ENCODE data around the gene HSP90B1. TPM values are rescaled to one million over a fixed set of nuclear protein-coding genes. Genes with fewer than 3 reads are reported as not detected.

Gene HSP90B1
- total RNA-seq, 2 experiments from 2014 or later, result 392 to 418 TPM

GRCh38 chr12:103908246-103908541, 22.0 kb upstream of the HSP90B1 start:
- peaks cover 44% of the 10 kb centered on the region for H3K4me1 Mint-ChIP-seq (ENCODE audit: low read depth)
- DNase-seq, result no peak
- intact Hi-C loops (cut with micrococcal nuclease), result no loop called here
- H3K27ac Mint-ChIP-seq, result no peak overlapping the region
- CTCF ChIA-PET, result no interaction called here
- no peaks in the 10 kb centered on the region for H3K9me3 Mint-ChIP-seq
- no peaks in the 10 kb centered on the region for H3K27me3 Mint-ChIP-seq (ENCODE audit: low read depth)
- no peak overlapping the region for H3K4me3 Mint-ChIP-seq
- H3K36me3 Mint-ChIP-seq (ENCODE audit: low read depth), result no peaks in the 10 kb centered on the region

- H3K27ac Mint-ChIP-seq, result peak overlapping the region; percentile 28
Observed at GRCh38 chr12:103908877-103909276, 21.3 kb upstream of the HSP90B1 start.

GRCh38 chr12:103909811-103910210, 20.4 kb upstream of the HSP90B1 start:
- H3K9me3 Mint-ChIP-seq, result no peaks in the 10 kb centered on the region
- no peak for DNase-seq
- no peaks in the 10 kb centered on the region for H3K27me3 Mint-ChIP-seq (ENCODE audit: low read depth)
- peaks cover 32% of the 10 kb centered on the region for H3K4me1 Mint-ChIP-seq (ENCODE audit: low read depth)
- intact Hi-C loops (cut with micrococcal nuclease), result no loop called here
- no peak overlapping the region for H3K27ac Mint-ChIP-seq
- H3K36me3 Mint-ChIP-seq (ENCODE audit: low read depth), result no peaks in the 10 kb centered on the region
- CTCF ChIA-PET, result interaction anchor here (0.6 to 0.9 kb wide), 2 partner anchors 20 to 215 kb away, joined by 4 read pairs; partner anchors contain the start of gene HSP90B1
- no peak overlapping the region for H3K4me3 Mint-ChIP-seq

More at GRCh38 chr12:103908877-103909276, 21.3 kb upstream of the HSP90B1 start:
- H3K27me3 Mint-ChIP-seq (ENCODE audit: low read depth), result no peaks in the 10 kb centered on the region
- no peak for DNase-seq
- CTCF ChIA-PET, result no interaction called here
- intact Hi-C loops (cut with micrococcal nuclease), result no loop called here
- H3K4me1 Mint-ChIP-seq (ENCODE audit: low read depth), result peaks cover 39% of the 10 kb centered on the region
- H3K9me3 Mint-ChIP-seq, result no peaks in the 10 kb centered on the region
- H3K36me3 Mint-ChIP-seq (ENCODE audit: low read depth), result no peaks in the 10 kb centered on the region
- H3K4me3 Mint-ChIP-seq, result no peak overlapping the region

GRCh38 chr12:103912069-103912468, 18.1 kb upstream of the HSP90B1 start:
- Mint-ChIP-seq H3K4me3 (no peak overlapping the region), H3K27me3 (ENCODE audit: low read depth) (no peaks in the 10 kb centered on the region), H3K9me3 (no peaks in the 10 kb centered on the region), H3K36me3 (ENCODE audit: low read depth) (no peaks in the 10 kb centered on the region), H3K4me1 (ENCODE audit: low read depth) (peaks cover 19% of the 10 kb centered on the region), H3K27ac (no peak overlapping the region)
- intact Hi-C loops (cut with micrococcal nuclease), result no loop called here
- CTCF ChIA-PET, result interaction anchor here (1.4 to 4.1 kb wide), 2 partner anchors 9 kb away, joined by 3 to 9 read pairs; no protein-coding TSS in a partner anchor
- DNase-seq, result no peak

GRCh38 chr12:103913100-103913499, 17.1 kb upstream of the HSP90B1 start:
- Mint-ChIP-seq H3K27ac (no peak overlapping the region), H3K27me3 (ENCODE audit: low read depth) (no peaks in the 10 kb centered on the region), H3K4me3 (no peak overlapping the region), H3K4me1 (ENCODE audit: low read depth) (peaks cover 12% of the 10 kb centered on the region), H3K36me3 (ENCODE audit: low read depth) (peaks cover 4% of the 10 kb centered on the region), H3K9me3 (peaks cover 4% of the 10 kb centered on the region)
- intact Hi-C loops (cut with micrococcal nuclease), result no loop called here
- CTCF ChIA-PET, result interaction anchor here (0.6 to 4.1 kb wide), 4 partner anchors 8 to 29 kb away, joined by 3 to 9 read pairs (median 3); no protein-coding TSS in a partner anchor
- DNase-seq, result no peak

- peaks cover 2% of the 10 kb centered on the region for H3K4me1 Mint-ChIP-seq (ENCODE audit: low read depth)
- peaks cover 4% of the 10 kb centered on the region for H3K9me3 Mint-ChIP-seq
- DNase-seq, result no peak
- CTCF ChIA-PET, result interaction anchor here (1.0 to 2.1 kb wide), 2 partner anchors 12 to 20 kb away, joined by 3 to 5 read pairs; no protein-coding TSS in a partner anchor
- no peak overlapping the region for H3K4me3 Mint-ChIP-seq
- H3K27ac Mint-ChIP-seq, result no peak overlapping the region
- H3K27me3 Mint-ChIP-seq (ENCODE audit: low read depth), result no peaks in the 10 kb centered on the region
- intact Hi-C loops (cut with micrococcal nuclease), result no loop called here
- H3K36me3 Mint-ChIP-seq (ENCODE audit: low read depth), result peaks cover 4% of the 10 kb centered on the region
Observed at GRCh38 chr12:103915306-103915705, 14.9 kb upstream of the HSP90B1 start.

- H3K27ac Mint-ChIP-seq, result no peak overlapping the region
- intact Hi-C loops (cut with micrococcal nuclease), result no loop called here
- no peak for DNase-seq
- H3K27me3 Mint-ChIP-seq (ENCODE audit: low read depth), result no peaks in the 10 kb centered on the region
- no peak overlapping the region for H3K4me3 Mint-ChIP-seq
- peaks cover 2% of the 10 kb centered on the region for H3K4me1 Mint-ChIP-seq (ENCODE audit: low read depth)
- CTCF ChIA-PET, result interaction anchor here (1.3 kb wide), 1 partner anchor 10 kb away, joined by 7 read pairs; no protein-coding TSS in a partner anchor
- peaks cover 4% of the 10 kb centered on the region for H3K9me3 Mint-ChIP-seq
- peaks cover 4% of the 10 kb centered on the region for H3K36me3 Mint-ChIP-seq (ENCODE audit: low read depth)
Observed at GRCh38 chr12:103917873-103918272, 12.3 kb upstream of the HSP90B1 start.

- CTCF ChIA-PET, result interaction anchor here (0.9 to 1.4 kb wide), 2 partner anchors 26 to 41 kb away, joined by 4 to 6 read pairs; no protein-coding TSS in a partner anchor
- peaks cover 2% of the 10 kb centered on the region for H3K9me3 Mint-ChIP-seq
- peak; percentile 86 for DNase-seq
- peak overlapping the region; percentile 69 for H3K4me3 Mint-ChIP-seq
- intact Hi-C loops (cut with micrococcal nuclease), result loop anchor here (1.0 to 5.0 kb wide), 11 partner anchors 18 to 757 kb away; partner anchors contain the start of genes C12orf42 and NFYB
- H3K36me3 Mint-ChIP-seq (ENCODE audit: low read depth), result peaks cover 6% of the 10 kb centered on the region
- H3K27ac Mint-ChIP-seq, result peak overlapping the region; percentile 90
- no peaks in the 10 kb centered on the region for H3K27me3 Mint-ChIP-seq (ENCODE audit: low read depth)
- H3K4me1 Mint-ChIP-seq (ENCODE audit: low read depth), result peaks cover 39% of the 10 kb centered on the region
Observed at GRCh38 chr12:103924761-103925641, 5.2 kb upstream of the HSP90B1 start.

GRCh38 chr12:103928682-103929045, 1.5 kb upstream of the HSP90B1 start:
- Mint-ChIP-seq H3K9me3 (peaks cover 2% of the 10 kb centered on the region), H3K36me3 (ENCODE audit: low read depth) (peaks cover 39% of the 10 kb centered on the region), H3K27me3 (ENCODE audit: low read depth) (no peaks in the 10 kb centered on the region), H3K4me1 (ENCODE audit: low read depth) (peaks cover 58% of the 10 kb centered on the region), H3K4me3 (peak overlapping the region; percentile 81), H3K27ac (peak overlapping the region; percentile 100)
- DNase-seq, result peak; percentile 87
- CTCF ChIA-PET, result interaction anchor here (0.8 to 1.8 kb wide), 5 partner anchors 11 to 135 kb away, joined by 3 to 7 read pairs (median 4); partner anchors contain the start of gene HCFC2
- intact Hi-C loops (cut with micrococcal nuclease), result loop anchor here (1.0 to 5.0 kb wide), 9 partner anchors 136 to 1866 kb away; partner anchors contain the start of genes C12orf42 and HCFC2

GRCh38 chr12:103929046-103929783, 995 bp upstream of the HSP90B1 start:
- DNase-seq, result peak; percentile 81
- no peaks in the 10 kb centered on the region for H3K27me3 Mint-ChIP-seq (ENCODE audit: low read depth)
- H3K4me3 Mint-ChIP-seq, result peak overlapping the region; percentile 81
- H3K36me3 Mint-ChIP-seq (ENCODE audit: low read depth), result peaks cover 43% of the 10 kb centered on the region
- H3K4me1 Mint-ChIP-seq (ENCODE audit: low read depth), result peaks cover 59% of the 10 kb centered on the region
- CTCF ChIA-PET, result interaction anchor here (0.9 to 1.4 kb wide), 4 partner anchors 14 to 179 kb away, joined by 3 to 6 read pairs (median 4); no protein-coding TSS in a partner anchor
- H3K27ac Mint-ChIP-seq, result peak overlapping the region; percentile 100
- peaks cover 2% of the 10 kb centered on the region for H3K9me3 Mint-ChIP-seq
- intact Hi-C loops (cut with micrococcal nuclease), result loop anchor here (1.0 to 5.0 kb wide), 9 partner anchors 135 to 1867 kb away; partner anchors contain the start of genes C12orf42 and HCFC2

GRCh38 chr12:103929784-103930033, 501 bp upstream of the HSP90B1 start:
- Mint-ChIP-seq H3K4me3 (peak overlapping the region; percentile 81), H3K9me3 (peaks cover 2% of the 10 kb centered on the region), H3K36me3 (ENCODE audit: low read depth) (peaks cover 45% of the 10 kb centered on the region), H3K4me1 (ENCODE audit: low read depth) (peaks cover 57% of the 10 kb centered on the region), H3K27me3 (ENCODE audit: low read depth) (no peaks in the 10 kb centered on the region), H3K27ac (peak overlapping the region; percentile 100)
- no peak for DNase-seq
- CTCF ChIA-PET, result interaction anchor here (0.7 to 1.3 kb wide), 3 partner anchors 13 to 179 kb away, joined by 3 to 6 read pairs (median 4); no protein-coding TSS in a partner anchor
- intact Hi-C loops (cut with micrococcal nuclease), result loop anchor here (1.0 to 5.0 kb wide), 19 partner anchors 23 to 1867 kb away; partner anchors contain the start of genes C12orf42, EID3, HCFC2 and NFYB

Data from activated naive CD4-positive, alpha-beta T cell treated with anti-CD3 and anti-CD28 coated beads for 36 hours (primary cell).